CD4-positive, alpha-beta T cell treated with Interleukin-17A for 4 hours (primary cell): ENCODE measurements around the gene S1PR5.

Source experiments
- DNase-seq: peaks from one replicate; pipeline ENCODE4 v3.0.0-alpha.2; 2020; ENCODE audit warnings: mixed read lengths

Gene S1PR5

GRCh38 chr19:10514211-10515145 lies 2.8 kb downstream of the S1PR5 start:
- peak; percentile 21 for DNase-seq

DNA sequence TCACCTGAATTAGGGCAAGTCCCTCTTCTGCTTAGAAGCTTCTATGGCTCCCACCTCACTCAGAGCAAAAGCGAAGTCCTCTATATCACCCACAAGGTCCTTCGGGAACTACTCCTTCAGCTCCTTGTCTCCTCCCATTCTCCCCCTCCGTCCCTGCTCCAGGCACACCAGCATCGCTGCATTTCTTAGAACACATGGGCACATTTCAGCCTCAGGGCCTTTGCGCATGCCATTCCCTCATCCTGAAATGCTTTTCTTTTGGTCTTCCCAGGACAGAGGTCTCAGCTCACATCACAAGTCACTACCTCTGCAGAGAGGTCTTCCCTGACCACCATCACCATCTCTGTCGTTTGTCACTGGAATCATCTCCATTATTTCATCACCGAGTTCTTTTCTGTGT lies 4.0 kb downstream of the S1PR5 start:
- no peak for DNase-seq

DNA sequence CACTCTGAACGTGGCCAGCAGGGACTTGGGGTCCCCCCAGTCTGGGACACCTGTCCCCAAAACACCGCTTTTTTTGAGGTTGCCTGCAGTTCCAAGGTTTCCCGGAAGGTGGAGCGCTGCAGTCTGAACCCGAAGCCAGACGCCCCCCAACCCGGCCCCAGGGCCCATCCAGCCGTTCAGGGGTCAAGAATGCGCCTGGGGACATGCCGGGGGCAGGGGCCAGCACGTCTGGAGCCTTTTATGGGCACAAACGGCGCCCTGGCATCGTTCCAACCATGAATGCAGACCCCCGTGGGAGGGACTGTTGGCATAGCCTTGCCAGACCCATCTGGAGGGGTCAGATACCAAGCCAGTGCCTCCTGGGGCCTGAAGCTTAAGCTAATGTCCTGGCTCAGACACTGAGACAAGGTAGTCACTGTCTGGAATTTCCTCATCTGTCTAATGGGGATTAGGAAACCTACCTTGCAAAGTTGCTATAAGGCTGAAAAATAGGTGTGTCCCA lies 6.9 kb downstream of the S1PR5 start:
- DNase-seq: peak; percentile 68

DNA sequence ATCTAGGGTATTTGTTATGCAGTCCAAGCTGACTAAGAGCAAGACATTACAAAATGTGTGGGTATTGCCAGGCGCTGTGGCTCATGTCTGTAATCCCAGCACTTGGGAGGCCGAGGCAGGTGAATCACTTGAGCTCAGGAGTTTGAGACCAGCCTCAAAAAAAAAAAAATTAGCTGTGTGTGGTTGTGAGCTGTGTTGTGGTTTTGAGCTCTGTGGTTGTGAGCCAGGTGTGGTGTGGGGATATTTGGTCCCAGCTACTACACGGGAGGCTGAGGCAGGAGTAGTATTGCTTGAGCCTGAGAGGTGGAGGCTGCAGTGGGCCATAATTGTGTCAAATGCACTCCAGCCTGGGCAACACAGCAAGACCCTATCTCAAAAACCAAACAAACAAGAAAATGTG lies 8.5 kb downstream of the S1PR5 start:
- peak; percentile 7 for DNase-seq

- no peak for DNase-seq
Observed at GRCh38 chr19:10508036-10508435, 9.2 kb downstream of the S1PR5 start.

GRCh38 chr19:10505583-10506229 lies 11.5 kb downstream of the S1PR5 start:
- peak; percentile 88 for DNase-seq

DNA sequence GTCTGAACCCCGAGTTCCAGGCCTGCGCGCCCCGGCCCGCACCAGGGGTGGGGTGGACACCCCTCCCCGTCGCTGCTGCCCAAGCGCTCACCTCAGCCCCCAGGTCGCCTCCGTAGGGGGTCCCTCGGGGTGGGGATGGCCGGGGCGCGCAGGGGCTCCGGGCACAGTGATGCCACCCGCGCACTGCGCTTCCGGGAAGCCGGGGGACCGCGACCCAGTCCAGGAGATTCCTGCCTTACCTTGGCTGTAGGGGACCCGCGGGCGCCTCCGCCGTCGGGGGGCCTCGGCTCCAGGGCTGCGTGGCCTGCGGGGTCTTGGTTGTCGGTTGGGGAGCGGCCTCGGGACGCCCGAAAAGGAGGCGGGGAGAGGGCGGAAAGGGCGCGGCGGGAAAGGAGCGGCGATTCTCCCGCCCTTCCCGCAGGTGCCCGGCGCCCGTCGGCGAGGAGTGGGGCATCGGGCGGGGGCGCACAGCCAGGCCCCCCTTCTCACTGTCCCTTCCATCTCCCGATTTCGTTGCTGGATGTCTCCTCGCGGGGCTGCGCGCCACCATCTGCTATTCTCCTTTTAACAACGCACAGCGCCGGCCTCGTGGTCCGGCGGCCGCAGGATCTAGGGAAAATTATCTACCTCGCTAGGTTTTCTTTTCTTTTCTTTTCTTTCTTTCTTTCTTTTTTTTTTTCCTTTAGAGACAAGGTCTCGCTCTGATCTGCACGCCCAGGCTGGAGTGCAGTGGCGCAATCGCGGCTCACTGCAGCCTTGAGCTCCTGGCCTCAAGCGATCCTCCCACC lies 14.1 kb downstream of the S1PR5 start, which contains the start of gene KEAP1:
Gene KEAP1, minus strand, starts transcription at position 355 of the 788 bp plus-strand sequence. CDS start 3,323 bp downstream, outside the sequence.
- DNase-seq: peak; percentile 49

GRCh38 chr19:10502524-10503001 lies 14.7 kb downstream of the S1PR5 start:
- DNase-seq: peak; percentile 91

- DNase-seq: peak; percentile 55
Observed at GRCh38 chr19:10501971-10502523, 15.2 kb downstream of the S1PR5 start.

- no peak for DNase-seq
Observed at GRCh38 chr19:10500247-10500592, 17.0 kb downstream of the S1PR5 start.

DNA sequence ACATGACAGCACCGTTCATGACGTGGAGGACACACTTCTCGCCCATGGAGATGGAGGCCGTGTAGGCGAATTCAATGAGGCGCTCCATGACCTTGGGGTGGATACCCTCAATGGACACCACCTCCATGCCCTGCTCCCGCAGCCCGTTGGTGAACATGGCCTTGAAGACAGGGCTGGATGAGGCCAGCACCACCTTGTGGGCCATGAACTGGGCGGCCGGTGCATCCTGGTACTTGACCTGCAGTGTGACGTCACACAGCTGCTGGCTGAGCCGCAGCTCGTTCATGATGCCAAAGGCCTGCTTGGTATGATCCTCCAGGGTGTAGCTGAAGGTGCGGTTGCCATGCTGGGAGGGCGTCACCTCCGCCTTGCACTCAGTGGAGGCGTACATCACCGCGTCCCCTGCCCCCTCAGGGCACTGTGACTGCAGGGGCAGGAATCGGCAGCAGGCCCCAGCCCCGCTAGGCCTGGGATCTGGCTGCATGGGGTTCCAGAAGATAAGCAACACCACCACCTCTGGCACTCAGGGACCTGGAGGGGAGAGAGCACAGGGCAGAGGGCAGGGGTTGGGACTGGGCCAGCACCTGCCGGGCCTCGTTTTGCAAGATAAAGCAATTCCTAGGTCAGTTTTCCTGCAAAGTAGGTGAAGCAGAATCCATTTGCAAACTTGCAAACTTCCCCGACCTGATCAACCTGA lies 17.5 kb downstream of the S1PR5 start:
- no peak for DNase-seq

DNA sequence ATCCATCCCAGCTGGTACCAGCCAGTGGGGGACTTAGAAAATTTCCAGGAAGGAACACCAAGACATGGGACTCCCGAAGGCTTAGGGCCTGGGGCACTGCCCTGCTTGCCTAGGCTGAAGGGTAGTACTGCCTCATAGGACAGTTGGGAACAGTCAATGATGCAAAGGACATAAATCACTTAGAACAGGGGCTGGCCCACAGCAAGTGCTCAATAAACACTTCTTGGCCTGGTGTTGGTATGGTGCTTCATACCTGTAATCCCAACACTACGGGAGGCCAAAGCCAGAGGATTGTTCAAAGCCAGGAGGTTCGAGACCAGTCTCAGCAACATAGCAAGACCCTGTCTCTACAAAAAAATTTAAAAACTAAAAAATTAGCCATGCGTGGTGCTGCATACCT lies 19.9 kb downstream of the S1PR5 start:
- no peak for DNase-seq

- no peak for DNase-seq
Observed at GRCh38 chr19:10491472-10492047, 25.7 kb downstream of the S1PR5 start.

- DNase-seq: no peak
Observed at GRCh38 chr19:10486551-10486950, 30.7 kb downstream of the S1PR5 start.

GRCh38 chr19:10478903-10479384 lies 38.3 kb downstream of the S1PR5 start:
- peak; percentile 91 for DNase-seq

DNA sequence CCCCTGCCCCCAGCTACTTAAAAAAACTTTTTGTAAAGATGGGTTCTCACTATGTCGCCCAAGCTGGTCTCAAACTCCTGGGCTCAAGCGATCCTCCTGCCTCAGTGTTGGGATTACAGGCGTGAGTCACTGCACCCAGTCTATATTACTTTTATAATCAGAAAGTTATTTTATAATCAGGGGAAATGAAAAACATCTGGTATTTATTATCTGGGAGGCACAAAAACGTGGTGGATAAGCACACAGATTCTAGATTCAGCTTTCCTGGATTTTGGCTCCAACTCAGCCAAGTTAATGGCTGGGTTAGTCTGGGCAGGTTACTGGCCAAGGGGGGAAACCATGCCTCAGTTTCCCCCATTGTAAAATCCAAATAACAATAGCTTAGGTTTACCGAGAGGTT lies 38.8 kb downstream of the S1PR5 start:
- no peak for DNase-seq

DNA sequence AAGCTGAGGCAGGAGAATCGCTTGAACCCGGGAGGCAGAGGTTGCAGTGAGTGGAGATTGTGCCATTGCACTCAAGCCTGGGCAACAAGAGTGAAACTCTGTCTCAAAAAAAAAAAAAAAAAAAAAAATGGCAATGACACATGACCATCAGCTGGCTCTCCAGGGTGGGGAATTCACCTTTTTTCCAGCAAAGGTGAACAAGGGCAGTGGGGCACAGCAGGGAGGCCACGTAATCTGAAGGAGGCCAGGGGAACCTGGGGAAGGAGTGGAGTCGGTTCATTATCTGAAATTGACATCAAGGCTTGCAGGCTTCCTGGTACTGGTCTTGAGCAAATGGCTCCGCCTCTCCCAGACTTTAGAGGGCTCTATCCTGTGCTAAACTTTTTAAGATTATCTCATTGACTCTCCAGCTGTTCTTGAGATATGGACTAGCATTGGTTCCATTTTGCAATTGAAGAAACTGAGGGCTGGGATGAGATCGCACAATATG lies 42.2 kb downstream of the S1PR5 start:
- DNase-seq: no peak

DNA sequence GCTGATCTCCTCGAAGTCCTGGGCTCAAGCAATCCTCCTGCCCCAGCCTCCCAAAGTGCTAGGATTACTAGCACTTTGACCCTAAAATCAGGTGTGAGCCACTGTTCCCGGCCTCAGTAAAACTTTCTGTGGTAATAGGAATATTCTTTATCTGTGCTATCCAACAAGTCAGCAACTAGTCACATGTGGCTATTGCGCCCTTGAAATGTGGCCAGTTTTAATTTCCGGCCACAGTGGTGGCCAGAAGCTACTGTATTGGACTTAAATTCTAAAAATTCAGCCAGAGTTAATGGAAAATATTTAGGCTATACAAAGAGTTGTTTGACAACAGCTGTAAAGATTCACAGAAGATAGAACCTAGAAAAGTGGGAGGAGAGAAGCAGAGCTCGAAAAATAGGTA lies 44.1 kb downstream of the S1PR5 start:
- no peak for DNase-seq

- DNase-seq: no peak
Observed at GRCh38 chr19:10471909-10472308, 45.3 kb downstream of the S1PR5 start.

DNA sequence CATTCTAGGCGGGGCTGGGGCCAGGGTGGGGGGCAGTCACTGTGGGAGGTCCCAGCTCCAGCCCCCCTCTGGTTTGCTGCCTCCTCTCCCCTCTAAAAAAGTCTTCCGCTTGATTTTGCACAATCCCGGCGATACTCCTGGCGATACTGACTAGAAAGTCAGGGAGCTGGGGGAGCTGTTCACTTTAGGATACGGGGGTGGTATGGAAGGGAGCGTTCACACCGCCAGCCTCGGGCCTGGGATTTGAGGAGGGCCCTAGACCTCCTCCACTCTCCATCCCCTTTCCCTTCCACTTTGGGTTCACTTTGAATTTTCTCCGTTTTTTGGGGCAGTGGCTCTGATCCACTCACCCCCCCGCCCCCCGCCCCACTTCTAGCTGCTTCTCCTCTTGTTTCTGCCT lies 49.1 kb downstream of the S1PR5 start:
- DNase-seq: no peak

DNA sequence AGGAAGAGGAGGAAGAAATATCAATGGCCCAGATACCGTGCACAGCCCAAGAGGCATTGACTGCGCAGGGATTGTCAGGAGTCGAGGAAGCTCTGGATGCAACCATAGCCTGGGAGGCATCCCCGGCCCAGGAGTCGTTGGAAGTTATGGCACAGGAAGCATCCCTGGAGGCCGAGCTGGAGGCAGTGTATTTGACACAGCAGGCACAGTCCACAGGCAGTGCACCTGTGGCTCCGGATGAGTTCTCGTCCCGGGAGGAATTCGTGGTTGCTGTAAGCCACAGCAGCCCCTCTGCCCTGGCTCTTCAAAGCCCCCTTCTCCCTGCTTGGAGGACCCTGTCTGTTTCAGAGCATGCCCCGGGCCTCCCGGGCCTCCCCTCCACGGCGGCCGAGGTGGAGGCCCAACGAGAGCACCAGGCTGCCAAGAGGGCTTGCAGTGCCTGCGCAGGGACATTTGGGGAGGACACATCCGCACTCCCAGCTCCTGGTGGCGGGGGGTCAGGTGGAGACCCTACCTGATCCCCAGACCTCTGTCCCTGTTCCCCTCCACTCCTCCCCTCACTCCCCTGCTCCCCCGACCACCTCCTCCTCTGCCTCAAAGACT lies 50.0 kb downstream of the S1PR5 start:
- DNase-seq: no peak
